Neuron (in vitro differentiated cells): ENCODE measurements around the gene SPOCK1.

Source experiments
- H2AFZ ChIP-seq: one replicate; pipeline ENCODE4 v1.6.1; 2013; ENCODE audit warnings: low read depth, mild to moderate bottlenecking, inconsistent platforms, low read length, moderate library complexity
- H3K27me3 ChIP-seq: one replicate; pipeline ENCODE4 v1.6.1; 2013; ENCODE audit warnings: low read length; ENCODE audit not compliant: insufficient read depth
- H3K36me3 ChIP-seq: one replicate; pipeline ENCODE4 v1.6.1; 2013; ENCODE audit warnings: low read length; ENCODE audit not compliant: insufficient read depth
- H3K4me1 ChIP-seq: one replicate; pipeline ENCODE4 v1.6.1; 2013; ENCODE audit warnings: low read length; ENCODE audit not compliant: insufficient read depth
- H3K4me3 ChIP-seq: 2 replicates; pipeline ENCODE4 v1.5.1; 2013; ENCODE audit warnings: mild to moderate bottlenecking, low read length, moderate library complexity
- H3K9me3 ChIP-seq: one replicate; pipeline ENCODE4 v1.6.1; 2013; ENCODE audit warnings: low read length

Gene SPOCK1

GRCh38 chr5:137333928-137334327 is 165.2 kb downstream of the SPOCK1 start:
- Histone ChIP-seq H3K36me3 (no peaks in the 10 kb centered on the region), H3K9me3 (no peaks in the 10 kb centered on the region), H3K27me3 (no peaks in the 10 kb centered on the region), H2AFZ (no peak overlapping the region), H3K4me1 (no peaks in the 10 kb centered on the region), H3K4me3 (no peak overlapping the region)

- Histone ChIP-seq H3K9me3 (no peaks in the 10 kb centered on the region), H2AFZ (no peak overlapping the region), H3K36me3 (no peaks in the 10 kb centered on the region), H3K4me3 (no peak overlapping the region), H3K4me1 (no peaks in the 10 kb centered on the region), H3K27me3 (no peaks in the 10 kb centered on the region)
Measured at GRCh38 chr5:137333475-137333874, 165.7 kb downstream of the SPOCK1 start.

GRCh38 chr5:137332296-137332695 is 166.8 kb downstream of the SPOCK1 start:
- no peaks in the 10 kb centered on the region for H3K36me3 ChIP-seq
- no peaks in the 10 kb centered on the region for H3K9me3 ChIP-seq
- no peaks in the 10 kb centered on the region for H3K4me1 ChIP-seq
- H2AFZ ChIP-seq, result no peak overlapping the region
- H3K4me3 ChIP-seq, result no peak overlapping the region
- H3K27me3 ChIP-seq, result no peaks in the 10 kb centered on the region

GRCh38 chr5:137329586-137330296 is 169.4 kb downstream of the SPOCK1 start:
- Histone ChIP-seq H2AFZ (no peak overlapping the region), H3K27me3 (no peaks in the 10 kb centered on the region), H3K36me3 (no peaks in the 10 kb centered on the region), H3K4me1 (no peaks in the 10 kb centered on the region), H3K4me3 (no peak overlapping the region), H3K9me3 (no peaks in the 10 kb centered on the region)

GRCh38 chr5:137328991-137329390 is 170.1 kb downstream of the SPOCK1 start:
- Histone ChIP-seq H3K36me3 (no peaks in the 10 kb centered on the region), H3K4me1 (no peaks in the 10 kb centered on the region), H2AFZ (no peak overlapping the region), H3K27me3 (no peaks in the 10 kb centered on the region), H3K4me3 (no peak overlapping the region), H3K9me3 (no peaks in the 10 kb centered on the region)

GRCh38 chr5:137328463-137328862 is 170.7 kb downstream of the SPOCK1 start:
- Histone ChIP-seq H3K9me3 (no peaks in the 10 kb centered on the region), H3K4me3 (no peak overlapping the region), H3K4me1 (no peaks in the 10 kb centered on the region), H3K36me3 (no peaks in the 10 kb centered on the region), H3K27me3 (no peaks in the 10 kb centered on the region), H2AFZ (no peak overlapping the region)

- Histone ChIP-seq H3K9me3 (no peaks in the 10 kb centered on the region), H3K27me3 (no peaks in the 10 kb centered on the region), H2AFZ (no peak overlapping the region), H3K4me1 (no peaks in the 10 kb centered on the region), H3K36me3 (no peaks in the 10 kb centered on the region), H3K4me3 (no peak overlapping the region)
Measured at GRCh38 chr5:137325721-137326120, 173.4 kb downstream of the SPOCK1 start.

- Histone ChIP-seq H3K4me3 (no peak overlapping the region), H3K27me3 (no peaks in the 10 kb centered on the region)
Measured at GRCh38 chr5:137320056-137321045, 178.8 kb downstream of the SPOCK1 start.

GRCh38 chr5:137318027-137318426 is 181.1 kb downstream of the SPOCK1 start:
- Histone ChIP-seq H3K27me3 (no peaks in the 10 kb centered on the region), H2AFZ (no peak overlapping the region), H3K9me3 (no peaks in the 10 kb centered on the region), H3K4me3 (no peak overlapping the region), H3K4me1 (no peaks in the 10 kb centered on the region), H3K36me3 (no peaks in the 10 kb centered on the region)

More at GRCh38 chr5:137320056-137321045, 178.8 kb downstream of the SPOCK1 start:
- H3K9me3 ChIP-seq, result no peaks in the 10 kb centered on the region
- no peaks in the 10 kb centered on the region for H3K36me3 ChIP-seq
- H3K4me1 ChIP-seq, result no peaks in the 10 kb centered on the region
- no peak overlapping the region for H2AFZ ChIP-seq

- Histone ChIP-seq H3K36me3 (no peaks in the 10 kb centered on the region), H3K4me1 (peaks cover 4% of the 10 kb centered on the region), H3K4me3 (no peak overlapping the region), H3K27me3 (no peaks in the 10 kb centered on the region), H2AFZ (no peak overlapping the region), H3K9me3 (no peaks in the 10 kb centered on the region)
Measured at GRCh38 chr5:137316346-137316736, 182.8 kb downstream of the SPOCK1 start.

GRCh38 chr5:137315534-137316345 is 183.4 kb downstream of the SPOCK1 start:
- H2AFZ ChIP-seq, result no peak overlapping the region
- no peaks in the 10 kb centered on the region for H3K36me3 ChIP-seq
- no peaks in the 10 kb centered on the region for H3K27me3 ChIP-seq
- H3K4me1 ChIP-seq, result peaks cover 6% of the 10 kb centered on the region
- H3K4me3 ChIP-seq, result no peak overlapping the region
- H3K9me3 ChIP-seq, result no peaks in the 10 kb centered on the region

- Histone ChIP-seq H3K9me3 (no peaks in the 10 kb centered on the region), H3K36me3 (no peaks in the 10 kb centered on the region), H3K27me3 (no peaks in the 10 kb centered on the region), H3K4me3 (no peak overlapping the region), H3K4me1 (peaks cover 6% of the 10 kb centered on the region), H2AFZ (no peak overlapping the region)
Measured at GRCh38 chr5:137315109-137315508, 184.0 kb downstream of the SPOCK1 start.
